ENCODE measurements around the gene RIT1. TPM values are rescaled to one million over a fixed set of nuclear protein-coding genes. Genes with fewer than 3 reads are reported as not detected.

Gene RIT1
- total RNA-seq, 1 experiment from 2014 or later: 21.9 TPM

DNA sequence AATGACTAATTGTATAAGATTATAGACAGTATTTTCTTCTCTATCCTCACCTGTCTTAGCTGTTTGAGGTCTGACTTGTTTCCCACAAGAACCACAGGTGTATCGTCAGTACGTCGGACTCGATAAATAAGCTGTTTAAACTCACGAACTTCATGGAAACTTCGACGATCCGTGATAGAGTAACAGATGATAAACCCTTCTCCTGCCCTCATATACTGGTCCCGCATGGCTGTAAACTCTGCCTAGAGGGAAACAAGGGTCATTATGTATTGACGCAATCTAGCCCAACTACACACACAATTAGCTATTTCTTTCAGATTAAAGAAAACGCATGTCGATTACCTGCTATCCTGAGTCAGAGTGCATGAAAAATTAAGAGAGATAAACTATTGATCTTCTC lies 6.9 kb downstream of the RIT1 start:
- no TSS peak for BruUV-seq (replicated peaks)
- Histone ChIP-seq H3K4me1 (no peaks in the 10 kb centered on the region), H3K27me3 (replicated peaks; ENCODE audit: control insufficient read depth, insufficient read depth, low read length) (no peaks in the 10 kb centered on the region), H3K4me3 (ENCODE audit: low read depth, low read length) (no peak overlapping the region), H3K9me3 (no peaks in the 10 kb centered on the region), H3K36me3 (ENCODE audit: control insufficient read depth, insufficient read depth, low read length) (peaks cover 6% of the 10 kb centered on the region)
- no peak for DNase-seq
- Mint-ChIP-seq H3K9me3 (ENCODE audit: unreplicated experiment) (no peaks in the 10 kb centered on the region), H3K4me1 (ENCODE audit: low read depth, unreplicated experiment) (no peaks in the 10 kb centered on the region), H3K36me3 (ENCODE audit: insufficient read depth, unreplicated experiment) (peaks cover 67% of the 10 kb centered on the region), H3K27me3 (ENCODE audit: insufficient read depth, unreplicated experiment) (no peaks in the 10 kb centered on the region), H3K4me3 (ENCODE audit: unreplicated experiment) (no peak overlapping the region), H3K27ac (ENCODE audit: unreplicated experiment) (no peak overlapping the region)
- ChIA-PET CTCF (no interaction called here), POLR2A (no interaction called here)
- intact Hi-C loops (cut with micrococcal nuclease; ENCODE audit: unreplicated experiment): no loop called here
- TF ChIP-seq, protein P1, sequence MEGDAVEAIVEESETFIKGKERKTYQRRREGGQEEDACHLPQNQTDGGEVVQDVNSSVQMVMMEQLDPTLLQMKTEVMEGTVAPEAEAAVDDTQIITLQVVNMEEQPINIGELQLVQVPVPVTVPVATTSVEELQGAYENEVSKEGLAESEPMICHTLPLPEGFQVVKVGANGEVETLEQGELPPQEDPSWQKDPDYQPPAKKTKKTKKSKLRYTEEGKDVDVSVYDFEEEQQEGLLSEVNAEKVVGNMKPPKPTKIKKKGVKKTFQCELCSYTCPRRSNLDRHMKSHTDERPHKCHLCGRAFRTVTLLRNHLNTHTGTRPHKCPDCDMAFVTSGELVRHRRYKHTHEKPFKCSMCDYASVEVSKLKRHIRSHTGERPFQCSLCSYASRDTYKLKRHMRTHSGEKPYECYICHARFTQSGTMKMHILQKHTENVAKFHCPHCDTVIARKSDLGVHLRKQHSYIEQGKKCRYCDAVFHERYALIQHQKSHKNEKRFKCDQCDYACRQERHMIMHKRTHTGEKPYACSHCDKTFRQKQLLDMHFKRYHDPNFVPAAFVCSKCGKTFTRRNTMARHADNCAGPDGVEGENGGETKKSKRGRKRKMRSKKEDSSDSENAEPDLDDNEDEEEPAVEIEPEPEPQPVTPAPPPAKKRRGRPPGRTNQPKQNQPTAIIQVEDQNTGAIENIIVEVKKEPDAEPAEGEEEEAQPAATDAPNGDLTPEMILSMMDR (IDR thresholded peaks at IDR 0.05; ENCODE audit: insufficient read depth in 1 of 2, low read depth in 1 of 2, low read length in 1 of 2, severe bottlenecking in 1 of 2, unreplicated experiment in 1 of 2): no peak

DNA sequence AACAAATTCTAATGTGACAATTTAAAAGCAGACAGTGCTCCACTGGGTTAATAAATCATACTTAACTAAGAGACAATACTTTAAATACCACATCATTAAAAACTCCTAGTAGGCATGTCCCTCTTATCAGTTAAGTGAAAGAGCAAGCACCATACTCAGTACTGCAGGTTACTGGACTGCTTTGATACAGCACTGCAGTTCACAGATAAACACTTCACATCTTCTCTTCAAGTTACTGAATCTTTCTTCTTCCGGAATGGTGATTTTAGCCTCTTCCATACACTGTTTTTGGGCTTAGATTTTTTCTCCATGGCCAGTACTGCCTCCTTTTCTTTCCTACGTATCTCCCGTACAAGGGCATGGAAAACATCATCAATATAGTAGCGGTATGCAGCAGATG lies 11.0 kb downstream of the RIT1 start:
- Histone ChIP-seq H3K9me3 (no peaks in the 10 kb centered on the region), H3K4me1 (no peaks in the 10 kb centered on the region), H3K27me3 (replicated peaks; ENCODE audit: control insufficient read depth, insufficient read depth, low read length) (no peaks in the 10 kb centered on the region), H3K4me3 (ENCODE audit: low read depth, low read length) (no peak overlapping the region), H3K36me3 (ENCODE audit: control insufficient read depth, insufficient read depth, low read length) (peaks cover 5% of the 10 kb centered on the region)
- Mint-ChIP-seq H3K9me3 (ENCODE audit: unreplicated experiment) (no peaks in the 10 kb centered on the region), H3K4me1 (ENCODE audit: low read depth, unreplicated experiment) (no peaks in the 10 kb centered on the region), H3K27ac (ENCODE audit: unreplicated experiment) (no peak overlapping the region), H3K27me3 (ENCODE audit: insufficient read depth, unreplicated experiment) (no peaks in the 10 kb centered on the region), H3K36me3 (ENCODE audit: insufficient read depth, unreplicated experiment) (peaks cover 65% of the 10 kb centered on the region), H3K4me3 (ENCODE audit: unreplicated experiment) (no peak overlapping the region)
- no peak for DNase-seq
- BruUV-seq (replicated peaks): no TSS peak
- POLR2A ChIA-PET: no interaction called here
- TF ChIP-seq, protein P1 (IDR thresholded peaks at IDR 0.05; ENCODE audit: insufficient read depth in 1 of 2, low read depth in 1 of 2, low read length in 1 of 2, severe bottlenecking in 1 of 2, unreplicated experiment in 1 of 2): no peak
- CTCF ChIA-PET: no interaction called here
- intact Hi-C loops (cut with micrococcal nuclease; ENCODE audit: unreplicated experiment): no loop called here

DNA sequence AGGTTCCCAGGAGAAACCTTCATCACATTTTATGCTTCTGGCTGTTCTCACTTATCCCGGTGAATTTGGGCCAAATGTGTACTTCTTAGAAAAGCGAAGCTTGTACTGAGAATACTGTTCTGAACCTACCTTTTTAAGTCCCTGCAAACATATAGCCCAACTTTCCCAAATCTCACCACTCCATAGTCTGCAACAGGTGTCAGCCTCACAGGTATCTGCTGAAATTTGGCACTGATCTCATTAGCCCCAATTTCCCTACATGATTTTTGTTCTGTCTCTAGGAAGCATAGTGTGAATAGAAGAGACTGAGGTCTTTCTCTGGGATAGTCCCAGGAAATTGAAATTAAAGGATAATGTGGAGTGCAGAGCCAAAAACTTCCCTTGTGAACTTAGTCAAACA lies 11.5 kb downstream of the RIT1 start:
- POLR2A ChIA-PET: no interaction called here
- Histone ChIP-seq H3K27me3 (replicated peaks; ENCODE audit: control insufficient read depth, insufficient read depth, low read length) (no peaks in the 10 kb centered on the region), H3K4me3 (ENCODE audit: low read depth, low read length) (no peak overlapping the region), H3K9me3 (no peaks in the 10 kb centered on the region), H3K36me3 (ENCODE audit: control insufficient read depth, insufficient read depth, low read length) (peaks cover 2% of the 10 kb centered on the region; the same call in 1 of the 2 replicates), H3K4me1 (no peaks in the 10 kb centered on the region)
- Mint-ChIP-seq H3K36me3 (ENCODE audit: insufficient read depth, unreplicated experiment) (peaks cover 63% of the 10 kb centered on the region), H3K27me3 (ENCODE audit: insufficient read depth, unreplicated experiment) (no peaks in the 10 kb centered on the region), H3K4me3 (ENCODE audit: unreplicated experiment) (no peak overlapping the region), H3K4me1 (ENCODE audit: low read depth, unreplicated experiment) (no peaks in the 10 kb centered on the region), H3K9me3 (ENCODE audit: unreplicated experiment) (no peaks in the 10 kb centered on the region), H3K27ac (ENCODE audit: unreplicated experiment) (no peak overlapping the region)
- CTCF ChIA-PET: no interaction called here
- TF ChIP-seq, protein P1 (IDR thresholded peaks at IDR 0.05; ENCODE audit: insufficient read depth in 1 of 2, low read depth in 1 of 2, low read length in 1 of 2, severe bottlenecking in 1 of 2, unreplicated experiment in 1 of 2): no peak
- TSS peak; percentile 14 for BruUV-seq (replicated peaks)
- no peak for DNase-seq
- intact Hi-C loops (cut with micrococcal nuclease; ENCODE audit: unreplicated experiment): no loop called here
